H1 (cell line): ENCODE data around the gene ADAM22. TPM values are rescaled to one million over a fixed set of nuclear protein-coding genes. Genes with fewer than 3 reads are reported as not detected.

Experiments
- CTCF ChIA-PET: fragments of 300-600 bp; sonication (Branson Sonifier 250); formaldehyde crosslinking; loops from one replicate; lab custom pipeline; 2021; ENCODE audit not compliant: partially characterized antibody; lab: Charles Lee
- POLR2A ChIA-PET: fragments of 300-600 bp; sonication (Branson Sonifier 250); formaldehyde crosslinking; loops from one replicate; lab custom pipeline; 2021; ENCODE audit warnings: inconsistent platforms; ENCODE audit not compliant: partially characterized antibody; lab: Charles Lee
- DNase-seq, 2 experiments: peaks; one replicate each; pipeline versions ENCODE4 v3.0.0 to v3.0.0-alpha.2; 2010 to 2022; ENCODE audit warnings: low spot score in 2 of 2, low read depth in 1 of 2, mixed read lengths in 1 of 2
- FAIRE-seq: peaks from 2 replicates; lab custom pipeline; 2011; peaks lifted over from hg19 to GRCh38; lab: Jason Lieb, UNC
- H2AFZ ChIP-seq: 2 replicates; pipeline ENCODE4 v1.8.1; 2012; ENCODE audit warnings: low read length, inconsistent platforms
- H2AK5ac ChIP-seq: 2 replicates; pipeline ENCODE4 v1.6.1; 2013; ENCODE audit warnings: low read depth, low read length
- H2BK120ac ChIP-seq: replicated peaks from 2 replicates; pipeline ENCODE3; 2013; ENCODE audit warnings: low read depth, low read length, inconsistent platforms
- H2BK12ac ChIP-seq: 2 replicates; pipeline ENCODE4 v1.6.1; 2013; ENCODE audit warnings: low read depth, low read length
- H2BK15ac ChIP-seq: 2 replicates; pipeline ENCODE4 v1.6.1; 2013; ENCODE audit warnings: low read length
- H2BK20ac ChIP-seq: 2 replicates; pipeline ENCODE4 v1.6.1; 2013; ENCODE audit warnings: low read length
- H2BK5ac ChIP-seq: 2 replicates; pipeline ENCODE4 v1.6.1; 2013; ENCODE audit warnings: low read depth, low read length
- H3K14ac ChIP-seq: 2 replicates; pipeline ENCODE4 v1.6.1; 2013; ENCODE audit warnings: inconsistent platforms; ENCODE audit not compliant: insufficient read length
- H3K18ac ChIP-seq: 2 replicates; pipeline ENCODE4 v1.6.1; 2013; ENCODE audit warnings: low read length; ENCODE audit errors: extremely low read depth
- H3K23ac ChIP-seq: 2 replicates; pipeline ENCODE4 v1.6.1; 2013; ENCODE audit warnings: inconsistent platforms; ENCODE audit not compliant: insufficient read length
- H3K23me2 ChIP-seq: 2 replicates; pipeline ENCODE4 v1.6.1; 2013; ENCODE audit warnings: low read depth, low read length
- H3K27ac ChIP-seq: 2 replicates; pipeline ENCODE4 v1.6.1; 2011; ENCODE audit warnings: low read depth, low read length, inconsistent platforms
- H3K27me3 ChIP-seq, 4 experiments: replicated peaks in 1 of 4; 1 replicate in 1 of 4; 2 replicates in 3 of 4; pipeline versions ENCODE4 v1.6.1 to v1.8.1; 2011 to 2013; ENCODE audit warnings: low read length in 3 of 4, mild to moderate bottlenecking in 3 of 4, inconsistent platforms in 2 of 4, mixed read lengths in 2 of 4, moderate library complexity in 1 of 4; ENCODE audit not compliant: control insufficient read depth in 3 of 4, insufficient read depth in 3 of 4; ENCODE audit errors: extremely low read depth in 1 of 4
- H3K36me3 ChIP-seq, 4 experiments: 2 replicates each; pipeline versions ENCODE4 v1.6.1 to v1.8.1; 2011 to 2013; ENCODE audit warnings: mild to moderate bottlenecking in 4 of 4, low read length in 3 of 4, moderate library complexity in 2 of 4, control low read depth in 1 of 4, inconsistent platforms in 1 of 4; ENCODE audit not compliant: insufficient read depth in 4 of 4, control insufficient read depth in 2 of 4
- H3K4ac ChIP-seq: replicated peaks from 2 replicates; pipeline ENCODE3; 2013; ENCODE audit warnings: low read length, low read depth, mixed read lengths, inconsistent platforms; ENCODE audit not compliant: insufficient read length
- H3K4me1 ChIP-seq, 4 experiments: replicated peaks in 1 of 4; 1 replicate in 1 of 4; 2 replicates in 3 of 4; pipeline versions ENCODE4 v1.6.1 to v1.8.1; 2011 to 2013; ENCODE audit warnings: low read length in 3 of 4, inconsistent platforms in 2 of 4, mixed read lengths in 1 of 4; ENCODE audit not compliant: insufficient read depth in 4 of 4, control insufficient read depth in 3 of 4
- H3K4me2 ChIP-seq, 2 experiments: 2 replicates each; pipeline versions ENCODE4 v1.6.1 to v1.8.1; 2011 to 2013; ENCODE audit warnings: low read depth in 2 of 2, low read length in 2 of 2, control low read depth in 1 of 2, inconsistent platforms in 1 of 2, mild to moderate bottlenecking in 1 of 2; ENCODE audit not compliant: insufficient read depth in 1 of 2
- H3K4me3 ChIP-seq, 4 experiments: fragments of 200-600, 300-600 bp in 1 of 4; sonication (generic), shearing (Covaris generic), sonication (Bioruptor Twin) in 1 of 4; 2 replicates each; pipeline versions ENCODE4 v1.5.1 to v1.8.1; 2011 to 2016; ENCODE audit warnings: low read length in 4 of 4, low read depth in 3 of 4, control low read depth in 2 of 4, inconsistent platforms in 2 of 4, mild to moderate bottlenecking in 2 of 4, mixed read lengths in 1 of 4, moderate library complexity in 1 of 4; ENCODE audit not compliant: insufficient read depth in 2 of 4; ENCODE audit errors: extremely low read depth in 1 of 4
- H3K56ac ChIP-seq: replicated peaks from 2 replicates; pipeline ENCODE3; 2013; ENCODE audit warnings: low read depth, mild to moderate bottlenecking, mixed read lengths, low read length, inconsistent platforms; ENCODE audit not compliant: insufficient read length
- H3K79me1 ChIP-seq: 2 replicates; pipeline ENCODE4 v1.6.1; 2013; ENCODE audit warnings: low read depth, low read length, control low read depth
- H3K79me2 ChIP-seq, 2 experiments: 2 replicates each; pipeline versions ENCODE4 v1.6.1 to v1.8.1; 2012 to 2013; ENCODE audit warnings: low read length in 2 of 2, mild to moderate bottlenecking in 2 of 2, inconsistent platforms in 1 of 2; ENCODE audit not compliant: insufficient read depth in 2 of 2, control insufficient read depth in 1 of 2
- H3K9ac ChIP-seq, 4 experiments: replicated peaks in 1 of 4; 1 replicate in 1 of 4; 2 replicates in 3 of 4; pipeline versions ENCODE4 v1.6.1 to v1.8.1; 2011 to 2013; ENCODE audit warnings: low read depth in 3 of 4, low read length in 3 of 4, control low read depth in 2 of 4, mild to moderate bottlenecking in 2 of 4, moderate library complexity in 2 of 4, inconsistent platforms in 1 of 4; ENCODE audit errors: extremely low read depth in 1 of 4
- H3K9me3 ChIP-seq, 2 experiments: 2 replicates each; pipeline versions ENCODE4 v1.6.1 to v1.8.1; 2012 to 2013; ENCODE audit warnings: mild to moderate bottlenecking in 2 of 2, moderate library complexity in 2 of 2, control low read depth in 1 of 2, inconsistent platforms in 1 of 2, low read depth in 1 of 2, low read length in 1 of 2, mixed read lengths in 1 of 2; ENCODE audit not compliant: insufficient read depth in 2 of 2
- H4K20me1 ChIP-seq, 2 experiments: replicated peaks in 1 of 2; 2 replicates each; pipeline versions ENCODE3 to v1.8.1; 2011 to 2013; ENCODE audit warnings: inconsistent platforms in 2 of 2, low read length in 2 of 2, mild to moderate bottlenecking in 1 of 2; ENCODE audit not compliant: insufficient read depth in 2 of 2, control insufficient read depth in 1 of 2
- H4K5ac ChIP-seq: 2 replicates; pipeline ENCODE4 v1.6.1; 2013; ENCODE audit warnings: low read length, low read depth, mixed read lengths, inconsistent platforms; ENCODE audit not compliant: insufficient read length
- H4K8ac ChIP-seq: 2 replicates; pipeline ENCODE4 v1.8.0; 2013; ENCODE audit warnings: mild to moderate bottlenecking, moderate library complexity, low read length, inconsistent platforms; ENCODE audit not compliant: insufficient read depth; ENCODE audit errors: extremely low read depth
- H4K91ac ChIP-seq: replicated peaks from 2 replicates; pipeline ENCODE3; 2013; ENCODE audit warnings: low read length, mixed read lengths, inconsistent platforms; ENCODE audit not compliant: insufficient read length
- CHD2 ChIP-seq: IDR thresholded peaks from 2 replicates; pipeline ENCODE4 v1.6.1; 2012; ENCODE audit warnings: low read length, improper control_type of control experiment
- NANOG ChIP-seq: IDR thresholded peaks from 2 replicates; pipeline ENCODE4 v1.6.1; 2011; ENCODE audit warnings: low read length, low read depth, mild to moderate bottlenecking, inconsistent platforms; ENCODE audit not compliant: insufficient read depth, poor library complexity, severe bottlenecking
- SIN3A ChIP-seq, 2 experiments: IDR thresholded peaks in 1 of 2; conservative IDR thresholded peaks in 1 of 2; 2 replicates each; pipeline ENCODE4 v1.6.1; 2011 to 2012; ENCODE audit warnings: low read length in 2 of 2, improper control_type of control experiment in 1 of 2, low read depth in 1 of 2, mild to moderate bottlenecking in 1 of 2
- TBP ChIP-seq: IDR thresholded peaks from 2 replicates; pipeline ENCODE4 v1.6.1; 2011; ENCODE audit warnings: low read depth, low read length, improper control_type of control experiment
- WGBS, 2 experiments: shearing (Covaris generic) in 1 of 2; methylation state at CpG; one replicate each; pipeline versions ENCODE4 v1.1.6 to v1.1.7; 2013 to 2015; ENCODE audit warnings: low lambda C conversion rate in 2 of 2, mixed read lengths in 2 of 2, inconsistent platforms in 1 of 2, low coverage in 1 of 2, missing lambda C conversion rate in 1 of 2; ENCODE audit not compliant: insufficient replicate concordance in 2 of 2, insufficient coverage in 1 of 2, insufficient read length in 1 of 2; ENCODE audit errors: extremely low coverage in 1 of 2, missing lambda C conversion rate in 1 of 2; 5-methylcytosine and 5-hydroxymethylcytosine counted together
- polyA plus RNA-seq, 7 experiments: library from polyadenylated mRNA; depleted of rRNA in 3 of 7; stranded (reverse) in 5 of 7; unstranded in 2 of 7; fragments of >200 nt in 5 of 7; fragments of 200-250 nt in 2 of 7; gene quantifications; 1 replicate in 5 of 7; 2 replicates in 1 of 7; 4 replicates in 1 of 7; pipeline versions ENCODE4 v1.2.1 to v1.2.3, GENCODE V29; 2011 to 2013; ENCODE audit warnings: missing spikeins in 2 of 7, mixed read lengths in 2 of 7
- total RNA-seq: library from RNA; stranded (reverse); fragmentation: NEBNext Ultra II Directional; extraction: Animal tissue kit (Norgen Biotek cat#: 25700); gene quantifications from 2 replicates; pipeline ENCODE4 v1.2.1, GENCODE V29; 2021
- TF ChIP-seq, protein P1 (sequence below): IDR thresholded peaks from 2 replicates; pipeline ENCODE4 v1.6.1; 2011; ENCODE audit warnings: low read length, improper control_type of control experiment

Gene ADAM22
- total and polyA plus RNA-seq, 2 of the 8 experiments (the other 6 are each of a cell fraction or from before 2014, with no cell fraction given): 4.6 to 21.4 TPM

DNA sequence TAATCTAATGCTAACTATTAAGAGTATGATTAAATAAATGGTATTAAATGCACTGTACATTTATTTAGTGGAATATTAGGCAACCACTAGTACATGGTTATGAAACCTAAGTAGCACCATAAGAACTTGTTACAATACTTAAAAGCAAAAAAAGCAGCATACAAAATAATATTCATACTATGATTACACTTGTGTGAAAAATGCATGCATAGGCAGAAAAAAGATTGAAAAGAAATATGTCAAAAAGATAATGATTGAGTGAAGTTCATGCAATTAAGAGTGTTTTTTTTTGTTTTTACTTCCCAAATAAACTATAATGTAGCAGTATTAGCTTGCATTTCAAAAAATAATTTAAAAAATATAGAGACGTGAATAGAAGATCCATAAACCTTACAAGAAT lies 305.8 kb downstream of the ADAM22 start:
- peaks cover 0 to 3% (median 0%) of the 10 kb centered on the region in 4 experiments; a peak in 1 of 7 replicates for H3K4me1 ChIP-seq
- H2BK20ac ChIP-seq: no peak overlapping the region
- no peak overlapping the region for H4K8ac ChIP-seq
- no peak overlapping the region for H3K9ac ChIP-seq
- H2BK5ac ChIP-seq: no peak overlapping the region
- no peak overlapping the region for H4K5ac ChIP-seq
- no peak overlapping the region for H3K4me3 ChIP-seq
- no peak for FAIRE-seq
- no peak overlapping the region for H3K4me2 ChIP-seq
- no peak overlapping the region for H4K91ac ChIP-seq
- H3K79me1 ChIP-seq: no peaks in the 10 kb centered on the region
- no peak overlapping the region for H2BK120ac ChIP-seq
- H3K4ac ChIP-seq: no peak overlapping the region
- H3K27ac ChIP-seq: no peak overlapping the region
- no peak for DNase-seq
- no peaks in the 10 kb centered on the region for H3K36me3 ChIP-seq
- H3K18ac ChIP-seq: no peak overlapping the region
- H3K56ac ChIP-seq: no peak overlapping the region
- no peak overlapping the region for H3K23ac ChIP-seq
- WGBS, 2 experiments: 91% methylated on average over 1 of the region's 1 CpG; no CpG with 5 or more reads in 1 of the 2 experiments
- H2AK5ac ChIP-seq: no peak overlapping the region
- no peaks in the 10 kb centered on the region for H3K79me2 ChIP-seq
- POLR2A ChIA-PET: no interaction called here
- no peaks in the 10 kb centered on the region for H3K9me3 ChIP-seq
- no peak overlapping the region for H2AFZ ChIP-seq
- no peak overlapping the region for H2BK12ac ChIP-seq
- no peaks in the 10 kb centered on the region for H3K27me3 ChIP-seq
- H3K23me2 ChIP-seq: no peaks in the 10 kb centered on the region; the same call in 1 of the 2 replicates
- no peak overlapping the region for H3K14ac ChIP-seq
- no peaks in the 10 kb centered on the region for H4K20me1 ChIP-seq
- H2BK15ac ChIP-seq: no peak overlapping the region
- CTCF ChIA-PET: interaction anchor here (0.6 kb wide), 1 partner anchor 1466 kb away, joined by 5 read pairs; no protein-coding TSS in a partner anchor
- TF ChIP-seq NANOG (no peak), TBP (no peak), SIN3A (conservative IDR thresholded peaks at IDR 0.05 in 1 of 2, IDR thresholded peaks at IDR 0.05 in 1 of 2; ENCODE audit: low read depth in 1 of 2, low read length in 2 of 2) (no peak), CHD2 (no peak)
- TF ChIP-seq, protein P1, sequence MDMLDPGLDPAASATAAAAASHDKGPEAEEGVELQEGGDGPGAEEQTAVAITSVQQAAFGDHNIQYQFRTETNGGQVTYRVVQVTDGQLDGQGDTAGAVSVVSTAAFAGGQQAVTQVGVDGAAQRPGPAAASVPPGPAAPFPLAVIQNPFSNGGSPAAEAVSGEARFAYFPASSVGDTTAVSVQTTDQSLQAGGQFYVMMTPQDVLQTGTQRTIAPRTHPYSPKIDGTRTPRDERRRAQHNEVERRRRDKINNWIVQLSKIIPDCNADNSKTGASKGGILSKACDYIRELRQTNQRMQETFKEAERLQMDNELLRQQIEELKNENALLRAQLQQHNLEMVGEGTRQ: no peak
